Endothelial cell (in vitro differentiated cells): ENCODE measurements around the gene ZCWPW2. TPM values are rescaled to one million over a fixed set of nuclear protein-coding genes. Genes with fewer than 3 reads are reported as not detected.

Experiments
- DNase-seq: peaks from one replicate; pipeline ENCODE4 v3.0.0; 2021; ENCODE audit warnings: low spot score
- H3K27ac Mint-ChIP-seq: one replicate; pipeline ENCODE4 v1.8.0; 2021; ENCODE audit warnings: mixed read lengths, inconsistent platforms; ENCODE audit not compliant: unreplicated experiment
- H3K27me3 Mint-ChIP-seq: one replicate; pipeline ENCODE4 v1.8.0; 2021; ENCODE audit warnings: mild to moderate bottlenecking, moderate library complexity, mixed read lengths, inconsistent platforms; ENCODE audit not compliant: unreplicated experiment
- H3K36me3 Mint-ChIP-seq: one replicate; pipeline ENCODE4 v1.8.0; 2021; ENCODE audit warnings: mild to moderate bottlenecking, low read depth, mixed read lengths, inconsistent platforms; ENCODE audit not compliant: unreplicated experiment
- H3K4me1 Mint-ChIP-seq: one replicate; pipeline ENCODE4 v1.8.0; 2021; ENCODE audit warnings: mild to moderate bottlenecking, mixed read lengths, inconsistent platforms; ENCODE audit not compliant: unreplicated experiment
- H3K4me3 Mint-ChIP-seq: one replicate; pipeline ENCODE4 v1.8.0; 2021; ENCODE audit warnings: mild to moderate bottlenecking, mixed read lengths, inconsistent platforms; ENCODE audit not compliant: unreplicated experiment
- H3K9me3 Mint-ChIP-seq: one replicate; pipeline ENCODE4 v1.8.0; 2021; ENCODE audit warnings: mixed read lengths, inconsistent platforms; ENCODE audit not compliant: unreplicated experiment
- total RNA-seq: library from RNA; stranded (reverse); fragmentation: NEBNext Ultra II Directional; extraction: Animal tissue kit (Norgen Biotek cat#: 25700); gene quantifications from one replicate; pipeline ENCODE4 v1.2.1, GENCODE V29; 2021; ENCODE audit not compliant: unreplicated experiment
- TF ChIP-seq, protein P1 (sequence below): fragments of 200-600 bp; sonication (generic); IDR thresholded peaks from one replicate; pipeline ENCODE4 v1.5.0; 2021; ENCODE audit warnings: antibody characterized with exemption; ENCODE audit not compliant: unreplicated experiment

The ZCWPW2 gene
- total RNA-seq, 1 donor from 2014 or later: 0.80 TPM

GRCh38 chr3:28575100-28575745 lies 226.7 kb downstream of the ZCWPW2 start:
- Mint-ChIP-seq H3K9me3 (no peaks in the 10 kb centered on the region), H3K27ac (no peak overlapping the region), H3K36me3 (no peaks in the 10 kb centered on the region), H3K4me1 (peaks cover 9% of the 10 kb centered on the region), H3K4me3 (peak overlapping the region; percentile 91), H3K27me3 (peaks cover 15% of the 10 kb centered on the region)
- TF ChIP-seq, protein P1, sequence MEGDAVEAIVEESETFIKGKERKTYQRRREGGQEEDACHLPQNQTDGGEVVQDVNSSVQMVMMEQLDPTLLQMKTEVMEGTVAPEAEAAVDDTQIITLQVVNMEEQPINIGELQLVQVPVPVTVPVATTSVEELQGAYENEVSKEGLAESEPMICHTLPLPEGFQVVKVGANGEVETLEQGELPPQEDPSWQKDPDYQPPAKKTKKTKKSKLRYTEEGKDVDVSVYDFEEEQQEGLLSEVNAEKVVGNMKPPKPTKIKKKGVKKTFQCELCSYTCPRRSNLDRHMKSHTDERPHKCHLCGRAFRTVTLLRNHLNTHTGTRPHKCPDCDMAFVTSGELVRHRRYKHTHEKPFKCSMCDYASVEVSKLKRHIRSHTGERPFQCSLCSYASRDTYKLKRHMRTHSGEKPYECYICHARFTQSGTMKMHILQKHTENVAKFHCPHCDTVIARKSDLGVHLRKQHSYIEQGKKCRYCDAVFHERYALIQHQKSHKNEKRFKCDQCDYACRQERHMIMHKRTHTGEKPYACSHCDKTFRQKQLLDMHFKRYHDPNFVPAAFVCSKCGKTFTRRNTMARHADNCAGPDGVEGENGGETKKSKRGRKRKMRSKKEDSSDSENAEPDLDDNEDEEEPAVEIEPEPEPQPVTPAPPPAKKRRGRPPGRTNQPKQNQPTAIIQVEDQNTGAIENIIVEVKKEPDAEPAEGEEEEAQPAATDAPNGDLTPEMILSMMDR: no peak
- peak; percentile 37 for DNase-seq

Other genes with a start within 250 kb of the ZCWPW2 start
- 8.9 TPM for gene CMC1, start 107.1 kb upstream of the ZCWPW2 start, total RNA-seq
- gene AZI2, start 103 bp downstream of the ZCWPW2 start, total RNA-seq: 50.2 TPM